T47D (cell line): ENCODE results near the gene STXBP5L.
"Not testable (repeated sequence)": the region's sequence is repeated elsewhere in the genome, so short reads cannot be mapped to it uniquely, and the experiment has no call there.

Source experiments
- DNase-seq, 2 experiments: peaks; one replicate each; pipeline versions ENCODE4 v3.0.0 to v3.0.0-alpha.2; 2011 to 2012; ENCODE audit warnings: low read depth in 1 of 2, low spot score in 1 of 2
- JUND ChIP-seq: IDR thresholded peaks from 2 replicates; pipeline ENCODE4 v1.6.1; 2012; ENCODE audit warnings: low read depth
- in situ Hi-C: cut with HindIII; loops from 2 replicates; pipeline ENCODE4 v1.10.0; 2016; ENCODE audit warnings: low sequenced_read_pairs, low pct_unique_long_range_greater_than_20kb

STXBP5L gene

DNA sequence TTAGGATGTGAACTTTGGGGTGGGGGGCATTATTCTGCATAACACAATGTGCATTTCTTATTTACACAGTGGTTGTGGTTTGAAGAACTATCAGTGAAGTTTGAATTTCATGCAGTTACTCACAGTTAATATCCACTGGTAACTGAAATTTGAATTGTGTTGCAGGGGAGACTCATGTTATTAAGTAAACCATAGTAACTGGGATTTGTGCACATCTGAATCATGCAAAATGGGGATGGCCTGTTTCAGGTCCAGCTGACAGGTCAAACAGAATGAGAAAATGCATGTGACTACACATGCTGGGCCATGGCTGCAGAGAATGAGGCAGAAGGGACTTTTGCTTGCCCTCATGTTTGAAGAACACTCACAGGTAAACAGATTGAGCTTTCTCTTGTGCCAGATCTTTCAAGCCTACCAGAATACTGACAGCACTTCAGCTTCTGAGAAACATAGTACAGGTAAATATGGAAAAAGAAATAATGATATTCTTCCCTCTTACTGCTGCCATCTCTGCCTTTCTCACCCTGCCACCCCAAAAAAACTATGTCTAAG is 522.7 kb downstream of the STXBP5L start:
- no peak for TF ChIP-seq JUND
- in situ Hi-C loops = no loop called here
- no peak for DNase-seq

GRCh38 chr3:121431726-121432517 is 523.9 kb downstream of the STXBP5L start:
- no peak for DNase-seq
- in situ Hi-C loops = no loop called here
- TF ChIP-seq JUND = no peak

DNA sequence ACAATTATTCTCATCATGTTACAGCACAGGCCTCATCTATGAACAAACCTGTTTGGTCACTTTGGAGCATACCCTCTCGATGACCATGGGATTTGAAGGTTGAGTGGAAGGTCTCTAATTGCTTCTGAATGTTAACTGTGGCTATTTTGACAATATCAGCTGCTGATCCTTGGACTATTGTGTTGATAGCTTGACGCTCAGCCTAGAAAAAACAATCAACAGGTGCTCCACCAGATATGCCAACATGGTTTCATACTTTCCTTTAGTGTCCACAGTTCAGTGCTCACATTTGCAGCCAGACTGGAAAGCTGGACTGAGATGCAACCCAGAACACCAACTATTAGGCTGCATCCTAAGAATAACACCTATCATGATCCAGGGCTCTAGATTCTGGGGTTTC is 528.1 kb downstream of the STXBP5L start:
- TF ChIP-seq JUND = no peak
- in situ Hi-C loops = no loop called here

DNA sequence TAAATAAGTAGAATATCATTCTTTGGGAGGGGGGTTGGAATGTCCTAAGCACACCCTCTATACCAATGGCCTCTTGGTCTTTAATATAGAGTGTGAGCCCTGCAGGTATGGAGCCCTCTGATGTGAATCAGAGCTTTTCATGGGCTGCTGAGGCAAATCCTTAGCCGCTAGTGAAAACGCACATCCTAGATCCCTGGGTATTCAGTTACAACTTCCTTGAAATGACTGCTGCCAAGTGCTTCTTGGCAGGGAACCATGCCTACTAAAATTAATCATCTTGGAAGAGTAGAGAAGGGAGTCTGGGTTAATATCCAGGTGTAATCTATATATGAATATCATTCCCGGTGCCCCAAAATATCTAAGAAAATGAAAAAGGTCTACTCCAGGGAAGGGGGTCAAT is 528.6 kb downstream of the STXBP5L start:
- no peak for TF ChIP-seq JUND
- in situ Hi-C loops = no loop called here
- DNase-seq = no peak

More for the DNA sequence above, 528.1 kb downstream of the STXBP5L start:
- DNase-seq = no peak

DNA sequence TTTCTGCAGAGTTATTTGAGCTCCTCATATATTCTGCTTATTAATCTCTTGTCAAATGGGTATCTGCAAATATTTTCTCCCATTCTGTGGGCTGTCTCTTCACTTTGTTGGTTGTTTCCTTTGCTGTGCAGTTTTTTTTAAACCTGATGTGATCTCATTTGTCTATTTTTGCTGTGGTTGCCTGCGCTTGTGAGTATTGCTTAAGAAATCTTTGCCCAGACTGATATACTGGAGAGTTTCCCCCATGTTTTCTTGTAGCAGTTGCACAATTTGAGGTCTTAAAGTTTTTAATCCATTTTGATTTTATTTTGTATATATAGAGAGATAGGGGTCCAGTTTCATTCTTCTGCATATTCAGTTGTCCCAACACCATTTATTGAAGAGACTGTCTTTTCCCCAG is 535.5 kb downstream of the STXBP5L start:
- in situ Hi-C loops = no loop called here
- no peak for DNase-seq
- TF ChIP-seq JUND = no peak

- DNase-seq, in situ Hi-C loops: not testable (repeated sequence)
Observed at GRCh38 chr3:121451752-121452151, 543.7 kb downstream of the STXBP5L start.

- TF ChIP-seq JUND = no peak
- in situ Hi-C loops = no loop called here
- no peak for DNase-seq
Observed at GRCh38 chr3:121462565-121462964, 554.6 kb downstream of the STXBP5L start.

- TF ChIP-seq JUND = no peak
- in situ Hi-C loops = no loop called here
- DNase-seq = no peak
Observed at GRCh38 chr3:121463745-121464144, 555.7 kb downstream of the STXBP5L start.

DNA sequence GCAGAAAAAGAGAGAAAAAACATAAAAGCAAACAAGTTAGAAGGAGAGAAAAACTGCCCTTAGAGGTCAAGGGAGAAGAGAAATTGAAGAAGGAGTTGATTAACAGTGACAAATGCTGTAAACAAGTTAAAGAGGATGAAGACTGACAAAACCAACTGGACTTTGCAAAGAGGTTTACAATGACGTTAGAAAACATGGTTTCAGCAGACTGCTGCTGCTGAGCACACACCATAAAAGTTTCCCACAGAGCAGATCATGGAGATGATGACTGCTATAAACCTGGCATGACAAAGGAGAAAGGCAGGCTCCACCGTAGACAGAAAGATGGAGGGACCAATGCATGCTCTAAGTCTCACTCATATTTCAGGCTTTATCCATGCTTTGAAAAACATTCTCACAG is 559.1 kb downstream of the STXBP5L start:
- in situ Hi-C loops = no loop called here
- no peak for DNase-seq
- TF ChIP-seq JUND = no peak

DNA sequence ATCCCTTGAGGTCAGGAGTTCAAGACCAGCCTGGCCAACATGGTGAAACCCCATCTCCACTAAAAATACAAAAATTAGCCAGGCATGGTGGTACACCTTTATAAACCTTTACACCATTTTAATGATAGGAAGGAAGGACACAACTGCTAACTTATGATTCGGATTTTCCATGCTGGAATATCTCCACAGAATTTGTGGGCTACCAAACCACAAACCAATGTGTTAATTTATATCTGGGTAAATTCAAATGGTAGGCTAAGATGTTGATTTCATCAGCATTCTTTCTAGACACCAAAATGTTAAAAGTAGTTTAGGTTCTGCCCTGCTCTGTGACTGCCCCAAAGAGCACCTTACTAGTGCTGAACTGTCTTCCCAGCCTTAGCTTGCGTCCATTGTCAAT is 565.0 kb downstream of the STXBP5L start:
- no peak for TF ChIP-seq JUND
- in situ Hi-C loops = no loop called here
- no peak for DNase-seq
